Right renal cortex interstitium (tissue), 3 donors: Measurements from ENCODE around the gene RRAD. TPM values are rescaled to one million over a fixed set of nuclear protein-coding genes. Genes with fewer than 3 reads are reported as not detected.
"Not testable (repeated sequence)": the region's sequence is repeated elsewhere in the genome, so short reads cannot be mapped to it uniquely, and the experiment has no call there.

Experiments
- DNase-seq, 3 donors: peaks; one replicate each; pipeline ENCODE4 v3.0.0-alpha.2; 2013; ENCODE audit warnings: low read depth in 3 of 3, low spot score in 2 of 3
- polyA plus RNA-seq, 3 donors: library from polyadenylated mRNA; unstranded; fragments of 120-200 nt; gene quantifications; one replicate each; pipeline ENCODE4 v1.2.1, GENCODE V29; 2013; ENCODE audit not compliant: insufficient read length in 3 of 3

The RRAD gene, protein sequence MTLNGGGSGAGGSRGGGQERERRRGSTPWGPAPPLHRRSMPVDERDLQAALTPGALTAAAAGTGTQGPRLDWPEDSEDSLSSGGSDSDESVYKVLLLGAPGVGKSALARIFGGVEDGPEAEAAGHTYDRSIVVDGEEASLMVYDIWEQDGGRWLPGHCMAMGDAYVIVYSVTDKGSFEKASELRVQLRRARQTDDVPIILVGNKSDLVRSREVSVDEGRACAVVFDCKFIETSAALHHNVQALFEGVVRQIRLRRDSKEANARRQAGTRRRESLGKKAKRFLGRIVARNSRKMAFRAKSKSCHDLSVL
- 1 to 10 TPM; 1.9 to 3.2 (median 2.1) TPM for polyA plus RNA-seq

DNA sequence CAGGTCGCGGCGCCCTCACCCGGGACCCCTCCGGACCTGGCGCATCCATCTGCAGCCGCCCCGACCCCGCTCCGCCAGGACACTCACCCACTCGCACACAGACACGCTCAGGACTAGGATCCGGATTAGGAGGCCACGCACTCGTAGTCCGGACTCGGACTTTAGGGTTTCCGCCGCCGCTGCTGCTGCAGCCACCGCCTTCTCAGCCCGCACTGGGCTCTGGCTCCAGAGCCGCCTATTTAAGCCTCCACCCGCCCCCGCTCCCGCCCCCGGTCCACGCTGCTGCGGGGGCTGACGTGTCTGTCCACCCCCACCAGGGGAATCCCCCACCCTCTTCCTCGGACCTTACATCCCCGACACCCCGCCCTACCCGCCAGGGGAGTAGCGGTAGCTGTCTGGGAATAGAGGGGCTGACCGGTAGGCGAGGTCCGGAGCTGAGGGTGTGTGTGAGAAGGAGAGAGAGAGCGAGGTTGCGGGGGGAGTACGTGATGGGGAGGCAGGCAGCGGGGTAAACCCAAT is at the start of gene RRAD:
TSS of gene RRAD (minus strand) at position 214 of the 519 bp plus-strand sequence. CDS start 356 bp downstream, outside the sequence.
- DNase-seq, result no peak

DNA sequence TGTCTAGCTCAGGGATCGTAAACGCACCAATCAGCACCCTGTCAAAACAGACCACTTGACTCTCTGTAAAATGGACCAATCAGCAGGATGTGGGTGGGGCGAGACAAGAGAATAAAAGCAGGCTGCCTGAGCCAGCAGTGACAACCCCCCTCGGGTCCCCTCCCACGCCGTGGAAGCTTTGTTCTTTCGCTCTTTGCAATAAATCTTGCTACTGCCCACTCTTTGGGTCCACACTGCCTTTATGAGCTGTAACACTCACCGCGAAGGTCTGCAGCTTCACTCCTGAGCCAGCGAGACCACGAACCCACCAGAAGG is 49.6 kb upstream of the RRAD start:
- not testable (repeated sequence) for DNase-seq

DNA sequence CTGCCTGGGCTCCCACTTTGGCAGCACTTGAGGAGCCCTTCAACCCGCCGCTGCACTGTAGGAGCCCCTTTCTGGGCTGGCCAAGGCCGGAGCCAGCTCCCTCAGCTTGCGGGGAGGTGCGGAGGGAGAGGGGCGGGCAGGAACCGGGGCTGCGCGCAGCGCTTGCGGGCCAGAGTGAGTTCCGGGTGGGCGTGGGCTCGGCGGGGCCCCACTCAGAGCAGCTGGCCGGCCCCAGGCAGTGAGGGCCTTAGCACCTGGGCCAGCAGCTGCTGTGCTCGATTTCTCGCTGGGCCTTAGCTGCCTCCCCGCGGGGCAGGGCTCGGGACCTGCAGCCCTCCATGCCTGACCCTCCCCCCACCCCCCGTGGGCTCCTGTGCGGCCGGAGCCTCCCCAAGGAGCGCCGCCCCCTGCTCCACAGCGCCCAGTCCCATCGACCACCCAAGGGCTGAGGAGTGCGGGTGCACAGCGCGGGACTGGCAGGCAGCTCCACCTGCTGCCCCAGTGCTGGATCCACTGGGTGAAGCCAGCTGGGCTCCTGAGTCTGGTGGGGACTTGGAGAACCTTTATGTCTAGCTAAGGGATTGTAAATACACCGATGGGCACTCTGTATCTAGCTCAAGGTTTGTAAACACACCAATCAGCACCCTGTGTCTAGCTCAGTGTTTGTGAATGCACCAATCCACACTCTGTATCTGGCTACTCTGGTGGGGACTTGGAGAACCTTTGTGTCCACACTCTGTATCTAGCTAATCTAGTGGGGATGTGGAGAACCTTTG is 49.0 kb upstream of the RRAD start:
- not testable (repeated sequence) for DNase-seq

DNA sequence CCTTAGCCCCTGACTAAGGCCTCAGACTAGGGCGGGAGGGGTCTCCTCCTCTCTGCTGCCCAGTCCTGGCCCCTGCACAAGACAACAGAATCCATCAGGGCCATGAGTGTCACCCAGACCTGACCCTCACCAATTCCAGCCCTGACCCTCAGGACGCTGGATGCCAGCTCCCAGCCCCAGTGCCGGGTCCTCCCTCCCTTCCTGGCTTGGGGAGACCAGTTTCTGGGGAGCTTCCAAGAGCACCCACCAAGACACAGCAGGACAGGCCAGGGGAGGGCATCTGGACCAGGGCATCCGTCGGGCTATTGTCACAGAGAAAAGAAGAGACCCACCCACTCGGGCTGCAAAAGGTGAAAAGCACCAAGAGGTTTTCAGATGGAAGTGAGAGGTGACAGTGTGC is 48.4 kb upstream of the RRAD start:
- DNase-seq, result no peak

DNA sequence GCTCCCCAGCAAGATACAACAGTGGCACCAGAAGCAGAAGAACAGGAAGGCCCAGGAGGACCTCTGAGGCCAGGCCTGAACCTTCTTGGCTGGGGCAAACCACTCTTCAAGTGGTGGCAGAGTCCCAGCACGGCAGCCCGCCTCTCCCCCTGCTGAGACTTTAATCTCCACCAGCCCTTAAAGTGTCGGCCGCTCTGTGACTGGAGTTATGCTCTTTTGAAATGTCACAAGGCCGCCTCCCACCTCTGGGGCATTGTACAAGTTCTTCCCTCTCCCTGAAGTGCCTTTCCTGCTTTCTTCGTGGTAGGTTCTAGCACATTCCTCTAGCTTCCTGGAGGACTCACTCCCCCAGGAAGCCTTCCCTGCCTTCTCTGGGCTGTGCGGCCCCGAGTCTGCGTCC is 47.6 kb upstream of the RRAD start:
- no peak for DNase-seq

DNA sequence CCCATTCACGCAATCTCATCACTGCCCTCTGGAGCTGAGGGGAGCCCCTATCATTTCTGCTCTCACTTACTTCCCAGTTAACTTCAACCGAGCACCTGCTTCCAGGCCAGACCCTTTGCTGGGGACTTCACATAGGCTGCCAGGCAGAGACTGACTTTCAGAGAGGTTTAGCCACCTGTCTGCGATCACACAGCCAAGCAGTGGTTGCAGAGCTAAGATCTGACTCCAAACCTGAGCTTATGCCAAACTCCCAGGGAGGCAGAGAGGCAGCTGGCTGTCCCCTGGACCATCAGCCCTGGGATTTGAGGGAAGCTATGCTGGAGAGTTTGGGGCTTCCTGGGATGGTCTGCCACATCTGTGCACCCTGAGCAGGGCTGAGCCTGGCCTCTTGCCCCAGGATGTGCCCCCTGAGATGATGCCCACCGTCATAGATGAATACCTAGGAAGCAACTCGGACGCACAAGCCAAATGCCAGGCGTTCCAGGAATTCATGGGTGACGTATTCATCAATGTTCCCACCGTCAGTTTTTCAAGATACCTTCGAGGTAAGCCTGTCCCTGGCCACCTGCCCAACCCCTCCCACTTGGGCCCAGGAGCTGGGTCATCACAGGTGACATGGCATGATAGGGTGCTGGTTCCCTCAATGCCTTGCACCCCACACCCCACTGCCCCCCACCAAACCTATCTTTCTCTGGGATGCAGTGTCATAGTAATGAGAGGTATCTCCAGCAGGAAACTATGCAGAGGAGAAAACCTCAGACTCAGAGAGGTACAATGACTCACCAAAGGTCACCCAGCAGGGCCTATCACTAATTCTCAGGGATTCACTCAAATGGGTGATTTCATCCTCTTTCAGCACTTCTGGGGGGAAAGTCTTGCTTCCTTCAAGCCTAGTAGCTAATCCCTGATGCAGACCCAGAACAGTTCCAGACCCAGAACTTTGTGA is 45.7 kb upstream of the RRAD start:
- DNase-seq, result no peak

DNA sequence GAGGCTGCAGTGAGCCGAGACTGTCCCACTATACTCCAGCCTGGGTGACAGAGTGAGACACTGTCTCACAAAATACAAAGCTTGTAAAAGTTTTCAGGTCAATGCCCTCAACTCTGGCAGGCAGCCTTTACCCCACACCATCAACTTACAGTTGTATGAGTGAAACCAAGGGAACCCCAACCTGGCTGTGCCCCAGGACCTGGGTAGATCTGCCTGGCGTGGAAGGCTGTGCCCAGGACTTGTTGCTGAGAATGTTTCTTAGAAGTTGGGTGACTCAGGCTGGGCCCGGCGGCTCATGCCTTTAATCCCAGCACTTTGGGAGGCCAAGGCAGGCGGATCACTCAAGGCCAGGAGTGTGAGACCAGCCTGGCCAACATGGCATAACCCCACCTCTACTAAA is 43.5 kb upstream of the RRAD start:
- no peak for DNase-seq

DNA sequence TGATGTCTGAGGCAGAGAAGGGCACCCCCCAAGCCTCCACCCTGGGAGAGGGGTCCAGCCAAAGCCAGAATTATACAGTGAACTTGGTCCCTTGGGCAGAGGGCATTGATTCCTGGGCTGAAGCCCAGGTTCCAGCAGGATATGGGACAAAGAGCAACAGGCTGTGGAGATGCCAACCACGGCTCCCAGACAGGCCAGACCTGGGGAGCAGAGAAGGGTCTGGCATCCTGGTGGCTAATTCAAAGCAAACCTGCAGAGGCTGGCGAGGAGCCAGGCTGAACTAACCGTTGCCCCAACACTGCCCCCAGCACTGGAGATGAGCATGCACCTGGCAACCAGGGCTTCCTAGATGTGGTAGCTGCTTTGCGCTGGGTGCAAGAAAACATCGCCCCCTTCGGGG is 38.7 kb upstream of the RRAD start:
- no peak for DNase-seq

DNA sequence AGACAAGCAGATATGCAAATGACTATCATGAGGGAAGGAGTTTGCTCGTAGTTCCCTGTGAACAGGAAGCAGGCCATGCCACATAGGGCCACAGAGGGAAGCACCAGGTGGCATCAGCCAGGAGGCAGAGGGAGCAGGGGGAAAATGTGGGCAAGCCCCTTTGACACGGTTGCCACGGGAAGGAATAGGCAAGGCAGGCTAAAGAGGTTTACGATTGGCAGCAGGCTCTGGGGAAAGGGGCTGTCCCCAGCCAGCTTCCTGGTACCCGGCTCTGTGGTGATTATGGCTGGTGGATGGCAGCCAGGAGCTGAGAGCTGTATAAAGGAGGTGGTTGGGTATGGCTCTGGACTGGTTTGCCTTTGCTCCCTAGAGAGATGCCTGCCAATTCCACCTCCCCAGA is 36.6 kb upstream of the RRAD start:
- DNase-seq, result no peak

DNA sequence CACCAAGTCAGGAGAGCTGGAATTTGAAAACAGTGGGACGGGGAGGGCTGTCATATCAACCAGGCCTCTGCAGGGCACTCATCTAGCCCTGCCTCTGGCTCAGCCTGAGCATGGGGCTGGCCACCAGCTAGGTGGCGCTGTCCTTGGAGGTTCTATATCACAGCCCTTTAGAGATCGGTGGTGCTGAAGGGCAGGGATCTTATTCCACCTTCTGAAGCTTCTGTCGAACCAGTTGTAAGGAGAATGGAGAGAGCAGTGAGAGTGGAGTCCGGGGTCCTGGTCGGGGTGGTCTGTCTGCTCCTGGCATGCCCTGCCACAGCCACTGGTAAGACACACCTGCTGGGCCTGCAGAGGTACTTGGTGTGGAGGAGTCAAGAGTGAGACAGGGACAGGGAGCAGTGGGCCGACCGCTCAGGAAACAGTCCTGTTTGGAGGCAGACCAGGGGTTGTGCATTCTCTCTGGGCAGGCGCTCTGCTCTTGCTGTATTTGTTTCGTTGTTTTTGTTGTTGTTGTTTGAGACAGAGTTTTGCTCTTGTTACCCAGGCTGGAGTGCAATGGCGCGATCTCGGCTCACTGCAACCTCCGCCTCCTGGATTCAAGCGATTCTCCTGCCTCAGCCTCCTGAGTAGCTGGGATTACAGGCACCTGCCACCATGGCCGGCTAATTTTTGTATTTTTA is 35.9 kb upstream of the RRAD start, which contains the start of gene CES3:
TSS of gene CES3 (plus strand) at position 202 of the 680 bp plus-strand sequence. CDS start at position 244, 42 bp downstream.
- DNase-seq, result peak in 1 of 3 donors; percentile 41

DNA sequence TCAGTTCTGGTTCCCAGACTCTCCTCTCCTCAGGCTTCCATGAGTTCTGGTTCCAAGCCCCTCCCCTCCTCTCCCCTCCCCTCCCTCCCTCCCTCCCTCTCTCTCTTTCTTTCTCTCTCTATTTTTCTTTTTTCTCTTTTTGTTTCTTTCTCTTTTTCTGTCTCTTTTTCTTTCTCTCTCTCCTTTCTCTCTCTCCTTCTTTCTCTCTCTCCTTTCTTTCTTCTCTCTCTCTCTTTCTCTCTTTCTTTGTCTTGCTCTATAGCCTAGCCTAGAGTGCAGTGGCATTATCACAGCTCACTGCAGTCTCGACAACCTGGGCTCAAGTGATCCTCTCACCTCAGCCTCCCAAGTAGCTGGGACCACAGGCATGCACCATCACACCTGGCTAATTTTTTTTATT is 34.9 kb upstream of the RRAD start:
- DNase-seq, result no peak

DNA sequence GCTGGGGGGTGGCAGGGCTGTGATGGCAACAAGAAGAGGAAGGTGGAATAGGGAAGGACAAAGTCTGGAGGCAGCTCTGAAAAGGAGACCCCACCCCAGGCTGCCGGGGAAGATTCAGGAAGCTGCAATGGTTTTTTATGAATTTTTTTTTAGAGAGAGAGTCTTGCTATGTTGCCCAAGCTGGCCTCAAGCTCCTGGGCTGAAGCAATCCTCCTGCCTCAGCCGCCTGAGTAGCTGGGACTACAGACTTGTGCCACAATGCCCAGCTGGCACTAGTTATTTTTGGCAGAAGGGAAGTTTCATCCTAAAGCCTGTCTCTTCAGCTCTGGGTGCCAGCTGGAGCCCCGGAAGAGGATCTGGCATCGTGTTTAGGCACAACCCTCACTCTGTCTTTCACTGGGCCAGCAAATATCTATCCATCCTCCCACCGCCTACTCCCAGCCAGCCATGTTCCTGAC is 34.4 kb upstream of the RRAD start:
- DNase-seq, result no peak

DNA sequence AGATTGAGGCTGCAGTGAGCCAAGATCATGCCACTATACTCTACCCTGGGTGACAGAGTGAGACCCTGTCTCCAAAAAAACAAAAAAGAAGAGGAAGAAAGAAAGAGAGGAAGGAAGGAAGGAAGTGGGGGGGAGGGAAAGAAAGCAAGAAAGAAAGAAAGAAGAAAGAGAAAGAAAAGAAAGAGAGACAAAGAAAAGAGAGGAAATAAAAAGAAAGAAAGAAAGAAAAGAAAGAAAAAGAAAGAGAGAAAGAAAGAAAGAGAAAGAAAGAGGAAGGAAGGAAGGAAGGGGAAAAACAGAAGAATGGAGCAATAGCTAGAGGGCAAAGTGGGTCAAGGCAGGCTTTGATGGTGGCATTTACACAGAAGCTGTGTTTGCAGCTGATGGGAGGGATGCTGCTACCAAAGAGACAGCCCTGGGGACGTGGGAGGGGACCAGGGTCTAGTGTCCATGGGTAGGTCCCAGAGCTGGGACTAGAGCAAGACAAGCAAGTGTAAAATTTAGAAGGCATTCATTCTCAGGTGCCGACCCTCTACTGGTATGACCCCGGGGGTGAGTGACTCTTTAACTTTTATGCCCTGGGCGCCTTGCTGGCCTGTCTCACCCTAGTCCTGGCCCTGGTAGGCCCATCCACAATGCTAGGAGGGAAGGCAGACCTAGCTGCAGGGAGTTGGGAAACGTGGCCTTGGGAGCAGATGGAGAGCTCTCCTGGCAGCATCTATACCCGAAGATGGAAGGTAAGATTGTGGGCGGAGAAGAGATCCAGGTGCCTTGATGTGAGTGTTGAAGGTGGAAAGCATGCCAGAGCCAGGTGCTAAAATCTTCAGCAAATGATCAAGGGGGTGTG is 33.7 kb upstream of the RRAD start:
- DNase-seq, result no peak

DNA sequence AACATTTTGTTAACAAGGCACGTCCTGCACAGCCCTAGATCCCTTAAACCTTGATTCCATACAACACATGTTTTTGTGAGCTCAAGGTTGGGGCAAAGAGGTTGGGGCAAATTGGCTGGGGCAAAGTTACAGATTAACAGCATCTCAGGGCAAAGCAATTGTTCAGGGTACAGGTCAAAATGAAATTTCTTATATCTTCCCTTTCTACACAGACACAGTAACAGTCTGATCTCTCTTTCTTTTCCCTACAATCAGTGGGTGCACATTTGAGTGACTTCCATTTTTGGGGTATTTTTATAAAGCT is 30.8 kb upstream of the RRAD start:
- not testable (repeated sequence) for DNase-seq

DNA sequence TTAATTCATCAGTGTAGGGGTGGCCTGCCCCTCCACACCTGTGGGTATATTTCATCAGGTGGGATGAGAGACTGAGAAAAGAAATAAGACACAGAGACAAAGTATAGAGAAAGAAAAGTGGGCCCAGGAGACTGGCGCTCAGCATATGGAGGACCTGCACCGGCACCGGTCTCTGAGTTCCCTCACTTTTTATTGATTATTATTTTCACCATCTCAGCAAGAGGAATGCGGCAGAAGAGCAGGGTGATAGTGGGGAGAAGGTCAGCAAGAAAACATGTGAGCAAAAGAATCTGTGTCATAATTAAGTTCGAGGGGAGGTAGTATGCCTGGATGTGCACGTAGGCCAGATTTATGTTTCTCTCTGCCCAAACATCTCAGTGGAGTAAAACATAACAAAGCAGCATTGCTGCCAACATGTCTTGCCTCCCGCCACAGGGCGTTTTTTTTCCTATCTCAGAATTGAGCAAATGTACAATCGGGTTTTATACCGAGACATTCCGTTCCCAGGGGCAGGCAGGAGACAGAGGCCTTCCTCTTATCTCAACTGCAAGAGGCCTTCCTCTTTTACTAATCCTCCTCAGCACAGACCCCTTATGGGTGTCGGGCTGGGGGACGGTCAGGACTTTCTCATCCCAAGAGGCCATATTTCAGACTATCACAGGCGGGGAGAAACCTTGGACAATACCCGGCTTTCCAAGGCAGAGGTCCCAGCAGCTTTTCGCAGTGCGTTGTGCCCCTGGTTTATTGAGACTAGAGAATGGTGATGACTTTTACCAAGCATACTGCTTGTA is 30.2 kb upstream of the RRAD start:
- not testable (repeated sequence) for DNase-seq

DNA sequence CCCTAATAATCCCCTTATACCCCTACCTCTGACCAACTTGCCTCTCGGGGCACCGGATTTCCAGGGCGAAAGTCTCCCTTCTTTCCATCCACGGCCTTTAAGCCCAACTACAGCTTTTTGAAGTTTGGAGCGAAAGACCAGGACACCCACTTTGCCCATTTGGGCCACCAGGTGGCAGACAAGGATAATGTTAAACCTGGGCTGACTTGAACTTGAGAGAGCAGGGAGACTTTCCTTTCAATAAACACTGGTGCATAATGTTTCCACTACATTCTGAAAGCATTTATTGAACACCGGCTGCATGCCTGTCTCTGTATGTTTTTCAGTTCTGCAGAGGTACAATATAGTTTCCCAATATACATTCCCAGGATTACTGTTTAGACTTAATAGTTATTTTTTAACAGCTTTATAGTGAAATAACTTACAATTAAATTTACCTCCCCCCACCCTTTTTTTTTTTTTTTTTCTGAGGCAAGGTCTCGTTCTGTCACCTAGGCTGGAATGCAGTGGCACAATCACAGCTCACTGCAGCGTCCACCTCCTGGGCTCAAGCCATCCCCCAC is 28.8 kb upstream of the RRAD start:
- DNase-seq, result peak in 1 of 3 donors; percentile 48

DNA sequence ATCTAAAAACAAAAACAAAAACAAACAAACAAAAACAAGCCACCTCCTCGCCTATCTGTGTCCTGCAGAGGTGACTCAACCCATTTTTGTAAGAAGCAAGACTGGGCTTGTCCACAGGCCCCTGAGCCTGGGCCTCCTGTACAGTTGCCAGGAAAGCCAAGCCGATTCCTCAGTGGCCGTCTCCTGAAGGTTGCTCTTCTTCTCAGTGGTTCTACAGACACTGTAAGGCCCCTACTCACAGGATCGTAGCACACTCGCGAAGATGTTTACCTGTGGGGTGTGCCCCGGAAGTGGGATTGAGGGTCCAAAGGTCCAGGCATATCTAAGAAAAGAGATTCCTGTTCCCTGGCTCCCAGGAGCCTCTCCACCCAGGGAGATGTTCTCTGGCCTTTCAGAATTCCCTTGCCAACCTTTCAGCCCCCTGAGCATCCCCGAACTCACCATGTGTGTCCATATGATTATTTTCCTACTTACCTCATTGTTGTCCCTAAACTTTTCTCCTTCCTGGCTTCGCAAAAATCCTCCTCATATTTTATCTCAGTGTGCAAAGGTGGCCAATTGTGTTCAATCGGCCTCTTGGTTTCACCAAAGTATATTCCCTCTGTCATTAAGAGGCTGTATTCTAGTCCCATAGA is 28.2 kb upstream of the RRAD start:
- no peak for DNase-seq
